H1 (cell line): ENCODE results near the gene VPS37C.

Experiments used
- CHD2 ChIP-seq: IDR thresholded peaks from 2 replicates; pipeline ENCODE4 v1.6.1; 2012; ENCODE audit warnings: low read length, improper control_type of control experiment
- CTCF ChIP-seq, 3 experiments: IDR thresholded peaks; 1 replicate in 2 of 3; 2 replicates in 1 of 3; pipeline versions ENCODE4 v1.5.1 to v1.6.1; 2011; ENCODE audit warnings: low read length in 3 of 3, mild to moderate bottlenecking in 3 of 3, inconsistent platforms in 2 of 3, low read depth in 1 of 3, moderate library complexity in 1 of 3; ENCODE audit not compliant: insufficient read depth in 1 of 3; ENCODE audit errors: control extremely low read depth in 1 of 3
- EP300 ChIP-seq, 2 experiments: IDR thresholded peaks; 1 replicate in 1 of 2; 2 replicates in 1 of 2; pipeline ENCODE4 v1.6.1; 2011 to 2012; ENCODE audit warnings: low read depth in 2 of 2, low read length in 2 of 2, mild to moderate bottlenecking in 2 of 2, borderline replicate concordance in 1 of 2, inconsistent platforms in 1 of 2, moderate library complexity in 1 of 2
- KDM5A ChIP-seq: fragments of 200-600 bp; IDR thresholded peaks from 2 replicates; pipeline ENCODE4 v1.7.1; 2012; ENCODE audit warnings: mild to moderate bottlenecking, low read length, inconsistent platforms, mixed read lengths
- MAX ChIP-seq: IDR thresholded peaks from 2 replicates; pipeline ENCODE4 v1.6.1; 2012; ENCODE audit warnings: inconsistent platforms
- SAP30 ChIP-seq: fragments of 300-600 bp; sonication (generic); IDR thresholded peaks from 2 replicates; pipeline ENCODE4 v1.7.1; 2012; ENCODE audit warnings: low read length, moderate library complexity, mild to moderate bottlenecking, inconsistent platforms; ENCODE audit not compliant: insufficient read depth, insufficient replicate concordance
- TBP ChIP-seq: IDR thresholded peaks from 2 replicates; pipeline ENCODE4 v1.6.1; 2011; ENCODE audit warnings: low read depth, low read length, improper control_type of control experiment

- TF ChIP-seq CTCF (IDR thresholded peaks at IDR 0.05; ENCODE audit: control extremely low read depth in 1 of 3, insufficient read depth in 1 of 3, low read depth in 1 of 3, low read length in 3 of 3) (no peak), KDM5A (no peak), SAP30 (no peak), CHD2 (no peak), TBP (no peak), MAX (no peak), EP300 (IDR thresholded peaks at IDR 0.05; ENCODE audit: borderline replicate concordance in 1 of 2, low read depth in 2 of 2, low read length in 2 of 2) (no peak)
Observed at GRCh38 chr11:61134801-61135257, 26.4 kb downstream of the VPS37C start.
